Middle frontal gyrus (tissue), 1 donor: ENCODE data around the gene SNX25.

Source experiments
- DNase-seq: peaks from one replicate; pipeline ENCODE4 v3.0.0-alpha.2; 2015; ENCODE audit warnings: low spot score; ENCODE audit errors: extremely low spot score

SNX25 gene

DNA sequence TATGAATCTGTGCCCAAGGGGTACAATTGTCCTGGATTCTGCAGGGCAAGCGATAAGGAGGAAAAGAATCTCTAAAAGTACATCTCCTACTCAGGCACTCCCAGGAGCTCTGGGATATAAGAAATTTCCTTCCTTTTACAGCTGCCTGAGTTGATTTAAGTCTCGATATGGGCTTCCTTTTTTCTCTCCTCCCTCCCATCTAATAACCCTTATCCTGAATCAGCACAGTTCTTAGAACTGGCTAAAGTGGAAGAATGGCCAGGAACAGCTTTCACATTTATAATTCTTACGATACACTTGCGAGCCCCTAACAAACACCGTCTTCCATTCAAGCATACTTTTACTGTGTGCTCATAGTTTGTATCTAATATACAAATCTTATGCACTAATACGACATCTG lies 165.2 kb downstream of the SNX25 start:
- DNase-seq = no peak

DNA sequence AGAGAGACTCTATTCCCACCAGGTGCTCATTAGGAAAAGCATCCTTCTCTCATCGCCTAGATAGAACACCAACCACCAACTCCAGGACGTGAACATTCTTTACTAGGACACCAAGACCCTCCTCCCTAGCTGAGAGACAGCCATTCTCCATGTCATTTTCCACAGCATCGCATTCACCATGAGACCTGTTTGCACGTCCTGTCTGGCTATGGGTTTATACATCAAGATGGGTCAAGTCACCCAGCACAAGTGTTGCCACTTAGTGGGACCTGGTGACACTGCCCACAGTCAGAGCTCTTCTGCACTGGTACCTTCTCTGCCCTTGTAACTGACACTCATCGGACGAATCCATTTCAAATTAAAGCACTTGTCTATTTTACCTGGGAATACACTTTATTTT lies 168.9 kb downstream of the SNX25 start:
- DNase-seq = no peak

DNA sequence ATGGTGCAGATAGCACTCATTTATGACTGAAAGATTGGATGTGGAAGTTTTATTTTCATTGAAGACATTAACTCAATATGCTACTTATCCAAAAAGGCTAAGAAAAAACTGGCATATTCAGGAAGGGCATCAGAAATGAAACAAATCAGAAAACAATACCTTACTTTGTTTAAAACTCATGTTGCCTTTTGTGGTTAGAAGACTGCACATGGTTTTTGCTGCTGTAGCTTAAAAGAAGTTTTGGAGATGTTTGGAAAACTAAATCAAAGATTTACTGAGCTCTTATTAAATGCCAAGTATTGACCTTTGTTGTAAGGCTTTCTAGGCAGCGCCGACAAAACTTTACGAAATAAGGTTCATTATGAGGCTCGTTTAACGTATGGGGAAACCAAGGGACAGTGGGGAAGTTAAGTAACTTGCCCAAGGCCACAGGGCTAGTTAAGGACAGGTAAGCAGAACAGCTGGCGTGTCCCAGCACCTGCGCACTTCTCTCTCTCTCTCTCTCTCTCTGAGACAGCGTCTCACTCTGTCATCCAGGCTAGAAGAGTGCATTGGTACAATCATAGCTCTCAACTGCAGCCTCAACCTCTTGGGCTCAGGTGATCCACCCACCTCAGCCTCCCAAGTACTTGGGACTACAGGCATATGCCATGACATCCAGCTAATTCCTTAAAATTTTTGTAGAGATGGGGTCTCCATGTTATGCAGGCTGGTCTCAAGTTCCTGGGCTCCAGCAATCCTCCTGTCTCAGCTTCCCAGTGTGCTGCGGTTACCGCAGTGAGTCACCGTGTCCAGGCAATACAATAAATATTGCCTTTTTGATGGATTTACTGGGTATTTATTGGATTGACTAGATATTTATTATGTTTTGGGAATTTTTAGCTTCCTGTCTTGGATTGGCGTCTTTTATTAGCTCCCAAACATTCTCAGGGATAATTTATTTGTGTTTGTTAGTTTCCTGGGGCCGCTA lies 170.2 kb downstream of the SNX25 start:
- DNase-seq = no peak

DNA sequence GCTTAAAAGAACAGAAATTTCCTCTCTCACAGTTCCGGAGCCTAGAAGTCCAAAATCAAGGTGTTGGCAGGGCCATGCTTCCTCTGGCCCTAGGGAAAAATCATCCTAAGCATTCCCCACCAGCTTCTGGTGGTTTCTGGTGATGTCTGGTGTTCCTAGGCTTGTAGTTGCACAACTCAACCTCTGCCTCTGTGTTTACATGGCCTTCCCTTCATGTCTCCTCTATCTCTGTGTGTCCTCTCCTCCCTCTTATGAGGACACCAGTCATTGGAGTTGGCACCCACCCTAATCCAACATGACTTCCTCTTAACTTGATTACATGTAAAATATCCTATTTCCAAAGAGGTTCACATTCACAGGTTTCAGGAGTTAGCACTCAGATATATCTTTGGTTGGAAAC lies 170.9 kb downstream of the SNX25 start:
- DNase-seq = no peak

DNA sequence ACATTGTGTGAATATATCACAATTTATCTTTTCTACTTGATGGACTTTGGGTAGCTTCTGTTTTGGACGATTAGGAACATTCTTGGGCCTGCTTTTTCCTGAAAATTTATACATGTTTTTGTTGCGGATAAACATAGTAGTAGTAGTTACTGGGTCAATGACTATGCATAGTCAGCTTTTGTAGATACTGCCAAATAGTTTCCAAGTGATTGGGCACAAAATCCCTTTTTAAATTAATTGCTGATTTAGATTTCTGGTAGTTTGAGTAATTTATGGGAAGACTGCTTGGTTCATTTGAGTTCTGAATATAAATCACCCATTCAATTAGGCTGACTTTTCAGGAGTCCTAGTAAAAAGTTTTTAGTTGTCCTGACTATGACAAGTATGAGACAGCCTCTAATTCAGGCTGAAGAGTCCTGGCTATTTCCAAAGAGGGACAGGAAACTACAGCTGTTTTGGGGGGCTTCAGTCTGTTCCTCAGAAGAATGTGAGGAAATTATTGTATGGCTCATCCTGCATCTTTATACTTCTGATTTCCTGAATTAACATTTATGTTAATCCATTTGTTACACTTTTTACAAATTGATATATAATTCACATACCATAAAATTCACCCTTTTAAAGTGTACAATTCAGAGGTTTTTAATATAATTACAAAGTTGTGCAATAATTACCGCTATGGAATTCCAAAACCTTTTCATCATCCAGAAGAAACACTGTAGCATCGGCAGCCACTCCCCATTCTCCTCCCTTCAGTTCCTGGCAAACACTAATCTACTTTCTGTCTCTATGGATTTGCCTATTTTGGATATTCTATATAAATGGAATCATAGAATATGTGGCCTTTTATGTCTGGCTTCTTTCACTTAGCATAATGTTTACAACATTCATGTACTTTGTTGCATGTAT lies 172.1 kb downstream of the SNX25 start:
- no peak for DNase-seq

DNA sequence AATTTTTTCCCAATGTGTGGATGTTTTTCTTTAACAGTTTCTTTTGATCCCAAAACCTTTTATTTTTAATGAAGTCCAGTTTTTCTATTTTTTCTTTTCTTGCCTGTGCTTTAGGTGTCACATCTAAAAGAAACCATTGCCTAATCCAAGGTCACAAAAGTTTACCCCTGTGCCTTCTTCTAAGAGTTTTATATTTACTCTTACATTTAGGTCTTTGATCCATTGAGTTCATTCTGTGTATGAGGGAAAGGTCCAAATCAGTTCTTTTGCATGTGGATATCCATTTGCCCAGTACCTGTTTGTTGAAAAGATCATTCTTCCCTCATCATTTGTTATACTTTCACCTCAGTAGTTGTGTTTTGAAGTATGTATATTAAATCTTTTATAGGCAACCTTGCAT lies 173.4 kb downstream of the SNX25 start:
- no peak for DNase-seq

DNA sequence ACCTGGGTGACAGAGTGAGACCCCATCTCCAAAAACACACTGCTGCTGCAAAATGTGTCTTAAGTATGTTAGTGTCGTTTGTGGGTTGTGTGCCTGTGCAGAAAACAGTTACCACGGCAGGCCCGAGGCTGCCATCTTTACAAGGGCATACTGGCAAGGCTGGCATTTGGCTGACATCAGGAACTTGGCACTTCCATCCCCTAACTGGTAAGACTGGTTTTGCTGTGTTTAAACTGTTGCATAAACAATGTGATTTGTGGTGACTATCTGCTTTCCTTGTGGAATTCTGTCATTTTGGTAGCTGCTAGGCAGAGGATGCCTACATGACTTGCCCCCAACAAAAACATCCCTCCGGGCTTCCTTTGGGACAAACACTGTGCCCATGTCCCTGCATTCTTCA lies 174.1 kb downstream of the SNX25 start:
- no peak for DNase-seq

DNA sequence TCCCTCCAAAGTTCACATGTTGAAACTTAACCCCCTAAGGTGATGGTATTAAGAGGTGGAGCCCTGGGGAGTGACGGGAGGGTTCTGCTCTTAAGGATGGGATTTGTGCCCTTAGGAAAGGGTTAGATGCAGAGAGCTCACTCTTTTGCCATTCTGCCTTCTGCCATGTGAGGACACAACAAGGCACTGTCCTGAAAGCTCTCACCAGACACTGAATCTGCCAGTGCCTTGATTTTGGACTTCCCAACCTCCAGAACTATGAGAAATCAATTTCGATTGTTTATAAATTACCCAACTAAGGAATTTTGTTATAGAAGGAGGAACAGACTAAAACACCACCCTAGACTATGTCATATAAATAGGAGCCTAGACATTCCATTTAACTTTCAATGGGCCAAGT lies 174.7 kb downstream of the SNX25 start:
- no peak for DNase-seq

DNA sequence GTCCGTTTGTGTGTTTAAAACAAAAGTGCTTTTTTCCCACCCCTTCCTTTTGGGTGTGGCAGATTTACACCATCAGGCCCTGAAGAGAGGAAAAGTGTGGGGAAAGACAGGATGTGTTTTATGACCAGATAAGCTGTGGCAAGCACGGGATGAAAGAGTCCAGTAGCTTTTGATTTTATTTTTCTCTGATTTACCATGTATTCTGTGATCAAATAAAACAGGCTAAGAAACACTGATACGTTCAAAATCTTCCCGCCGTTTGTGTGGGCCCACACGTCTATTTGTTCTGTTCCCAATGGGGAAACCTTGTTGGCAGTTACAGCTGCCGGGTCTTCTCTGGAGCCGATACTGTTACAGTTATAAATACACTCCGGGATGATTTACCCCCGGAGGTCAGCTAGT lies 175.5 kb downstream of the SNX25 start:
- no peak for DNase-seq

DNA sequence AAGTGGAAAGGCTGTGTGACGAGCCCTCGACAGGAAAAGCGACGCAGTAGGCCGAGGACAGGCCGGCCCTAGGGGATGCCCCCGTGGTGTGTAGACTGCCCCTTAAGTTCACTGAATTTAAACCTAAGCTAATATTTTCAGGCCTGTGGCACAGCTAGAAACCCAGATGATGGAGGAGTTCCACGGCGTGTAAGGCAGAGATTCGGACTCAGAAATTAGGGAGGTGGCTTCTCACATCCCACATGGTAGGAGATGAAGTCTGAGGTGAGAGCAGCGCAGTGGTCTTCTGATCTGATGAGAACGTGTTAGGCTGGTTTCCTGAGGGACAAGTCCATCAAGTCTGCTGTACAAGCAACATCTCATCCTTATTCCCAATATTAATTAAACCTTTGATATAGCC lies 178.6 kb downstream of the SNX25 start:
- DNase-seq = no peak

DNA sequence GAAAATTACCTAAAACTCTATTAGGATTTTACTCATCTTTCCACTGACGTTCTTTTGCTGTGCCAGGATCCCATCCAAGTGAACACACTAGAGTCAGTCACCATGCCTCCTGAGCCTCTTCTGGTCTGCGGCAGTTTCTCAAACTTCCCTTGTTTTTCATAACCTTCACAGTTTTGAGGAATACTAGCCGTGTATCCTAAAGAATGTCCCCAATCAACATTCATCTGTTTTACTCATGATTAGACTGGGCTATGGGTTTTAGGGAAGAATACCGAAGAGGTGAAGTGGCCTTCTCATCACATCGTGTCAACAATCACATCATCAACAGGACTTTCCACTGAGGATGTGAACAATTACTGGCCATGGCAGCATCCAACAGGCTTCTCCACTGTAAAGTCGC lies 181.5 kb downstream of the SNX25 start:
- DNase-seq = no peak

DNA sequence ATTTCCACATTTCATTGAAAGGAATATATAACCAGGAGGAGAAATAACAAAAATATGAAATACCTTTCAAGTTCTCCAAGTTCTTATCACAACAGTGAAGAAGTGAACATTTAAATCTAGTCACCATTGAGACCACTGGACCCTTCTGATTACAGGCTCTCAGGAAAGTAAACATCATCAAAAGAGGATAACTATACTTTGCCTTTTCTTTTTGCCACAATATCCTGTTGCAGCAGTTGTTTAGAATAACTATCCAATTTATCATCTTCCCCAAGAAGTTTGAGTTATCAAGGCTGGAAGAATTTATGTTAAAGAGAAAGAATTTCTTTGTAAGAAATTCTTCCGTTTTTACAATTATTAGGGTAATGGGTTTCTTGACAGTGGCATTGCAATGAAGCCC lies 182.8 kb downstream of the SNX25 start:
- no peak for DNase-seq

DNA sequence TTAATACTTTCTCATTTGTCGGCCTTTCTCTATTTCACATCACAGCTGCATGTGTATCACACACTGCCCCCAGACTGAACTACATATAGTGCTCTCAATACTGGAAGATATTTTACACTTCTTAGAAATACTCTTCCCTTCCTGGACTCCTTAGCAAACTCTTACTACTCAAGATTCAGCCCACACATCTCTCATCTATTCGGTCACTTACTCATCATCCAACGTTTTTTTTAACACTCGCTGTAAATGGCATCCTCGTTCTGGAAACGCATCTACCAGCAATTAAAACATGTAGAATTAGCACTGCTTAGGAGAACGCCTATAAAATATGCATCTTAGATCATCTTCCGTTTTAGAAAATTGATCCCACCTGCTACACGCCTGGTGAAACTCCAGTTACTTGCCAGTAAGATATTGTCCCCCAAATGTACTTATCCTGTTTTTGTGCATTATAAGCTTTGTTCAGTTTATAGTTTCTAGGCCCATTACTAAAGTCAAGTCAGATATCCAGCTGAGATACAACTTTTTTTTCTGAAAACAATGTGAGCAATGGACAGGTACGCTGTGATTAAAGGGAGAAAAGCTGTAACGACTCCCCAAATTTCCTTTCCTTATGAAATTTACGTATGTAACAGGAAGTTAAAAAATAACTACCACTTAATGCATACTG lies 185.3 kb downstream of the SNX25 start:
- DNase-seq = no peak

DNA sequence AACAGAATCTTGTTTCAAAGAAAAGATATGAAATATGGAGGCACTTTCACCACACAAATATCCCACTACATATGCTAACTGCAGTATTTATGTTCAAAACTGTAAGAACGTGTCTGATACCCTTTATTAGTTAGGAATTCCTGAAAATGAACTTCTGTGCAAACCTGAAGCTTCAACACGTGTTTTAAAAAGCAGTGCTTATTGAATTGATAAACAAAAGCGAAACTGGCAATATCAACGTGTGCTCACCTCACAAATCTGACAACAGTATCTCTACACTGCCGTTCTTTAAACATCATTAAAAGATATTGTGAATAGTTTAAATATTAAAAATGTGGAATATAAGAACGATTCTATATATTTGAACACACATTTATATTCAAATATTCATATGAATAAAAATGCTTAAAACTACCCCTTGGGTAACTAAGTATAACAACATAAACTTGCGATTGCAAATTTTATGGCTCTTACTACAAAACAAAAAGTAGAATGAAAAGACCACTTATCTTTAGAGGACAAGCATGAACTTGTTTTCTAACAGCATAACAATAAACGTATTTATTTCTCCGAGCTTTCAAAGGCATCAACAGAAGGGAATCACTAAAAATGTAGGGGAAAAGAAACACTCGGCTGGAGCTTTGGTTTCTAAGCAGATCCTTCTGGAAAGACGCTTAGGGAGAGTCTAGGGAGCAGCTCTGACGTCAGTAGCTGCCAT lies 186.0 kb downstream of the SNX25 start, which contains the start of gene LRP2BP:
LRP2BP (minus strand) TSS at position 687 of the 718 bp plus-strand sequence. CDS start 17,738 bp downstream, outside the sequence.
- peak; percentile 87 for DNase-seq

DNA sequence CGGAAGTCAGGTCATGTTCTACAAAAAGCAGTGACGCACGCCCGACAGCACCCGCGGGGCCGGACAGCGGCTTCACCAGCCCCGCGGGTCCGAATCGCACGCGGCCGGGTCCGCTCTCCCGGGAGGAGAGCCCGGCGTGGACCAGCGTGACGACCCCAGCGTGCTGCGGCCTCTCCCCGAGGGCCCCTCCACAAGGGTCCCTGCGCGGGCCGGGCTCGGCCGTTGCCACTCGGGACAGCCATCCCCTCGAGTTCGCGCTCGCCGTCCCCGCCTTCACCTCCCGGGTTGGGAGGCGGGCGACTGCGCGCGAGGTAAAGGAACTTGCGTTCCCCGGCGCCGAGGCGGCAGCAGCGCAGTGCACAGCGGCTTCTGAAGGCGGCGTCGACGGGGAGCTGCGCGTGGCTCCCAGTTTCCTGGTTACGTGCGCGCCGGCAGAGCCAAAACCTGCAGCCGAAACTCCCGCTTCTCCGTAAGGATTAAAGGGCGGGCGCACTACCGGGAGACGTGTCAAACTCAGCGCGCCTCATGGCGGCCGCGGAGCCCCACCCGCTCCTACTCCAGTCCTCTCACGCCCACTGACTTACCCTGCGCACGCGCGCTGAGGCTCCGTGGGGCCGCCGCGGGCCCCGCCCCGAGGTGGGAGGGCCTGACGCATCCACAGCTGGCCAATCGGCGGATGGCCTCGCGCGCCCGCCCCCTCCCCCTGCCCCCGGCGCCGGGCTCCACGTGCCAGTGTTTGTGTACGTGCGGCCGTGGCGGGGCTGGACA lies 186.7 kb downstream of the SNX25 start:
- DNase-seq = peak; percentile 97

DNA sequence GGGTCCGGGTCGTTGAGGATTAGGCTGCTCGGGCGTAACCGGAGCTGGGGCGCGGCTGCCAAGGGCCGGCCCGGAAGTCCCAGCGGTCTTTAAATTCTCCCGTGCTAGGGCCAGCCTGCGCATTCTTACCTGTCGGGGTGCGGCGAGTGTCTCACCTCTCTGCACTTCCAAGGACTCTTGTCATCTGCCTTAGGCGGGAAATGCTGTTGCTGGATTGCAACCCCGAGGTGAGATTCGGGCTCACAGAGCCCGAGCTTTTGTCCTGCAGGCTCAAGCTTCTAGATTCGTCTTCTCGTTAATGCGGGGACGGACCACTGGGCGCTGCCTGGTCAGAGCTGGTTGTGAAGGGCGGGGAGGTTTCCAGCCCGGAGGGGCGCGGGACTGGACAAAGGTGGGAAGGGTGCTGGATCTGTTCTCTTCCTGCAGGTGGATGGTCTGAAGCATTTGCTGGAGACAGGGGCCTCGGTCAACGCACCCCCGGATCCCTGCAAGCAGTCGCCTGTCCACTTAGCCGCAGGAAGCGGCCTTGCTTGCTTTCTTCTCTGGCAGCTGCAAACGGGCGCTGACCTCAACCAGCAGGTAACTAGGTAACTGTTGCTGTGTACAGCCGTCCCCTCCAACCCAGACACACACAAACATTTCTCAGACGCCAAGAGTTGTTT lies 187.5 kb downstream of the SNX25 start, which contains the start of gene ANKRD37:
ANKRD37 (plus strand) TSS at position 118 of the 662 bp plus-strand sequence; CDS start at position 201, 83 bp downstream.
- DNase-seq = no peak

DNA sequence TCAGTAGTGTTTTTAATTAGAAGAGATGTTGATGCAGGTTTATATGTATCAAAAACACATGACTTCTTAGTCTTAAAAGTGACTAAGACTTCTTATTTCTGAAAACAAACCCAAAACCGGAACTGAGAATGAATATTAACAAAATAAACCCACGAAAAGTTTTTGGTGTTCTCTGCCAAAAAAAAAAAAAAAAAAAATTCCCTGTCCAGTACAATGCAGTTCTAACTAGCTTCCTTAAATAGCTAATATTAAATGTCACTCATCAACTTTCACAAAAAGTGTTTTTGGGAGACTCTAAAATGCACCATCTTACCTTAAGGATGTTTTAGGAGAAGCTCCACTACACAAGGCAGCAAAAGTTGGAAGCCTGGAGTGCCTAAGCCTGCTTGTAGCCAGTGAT lies 189.2 kb downstream of the SNX25 start:
- DNase-seq = no peak

DNA sequence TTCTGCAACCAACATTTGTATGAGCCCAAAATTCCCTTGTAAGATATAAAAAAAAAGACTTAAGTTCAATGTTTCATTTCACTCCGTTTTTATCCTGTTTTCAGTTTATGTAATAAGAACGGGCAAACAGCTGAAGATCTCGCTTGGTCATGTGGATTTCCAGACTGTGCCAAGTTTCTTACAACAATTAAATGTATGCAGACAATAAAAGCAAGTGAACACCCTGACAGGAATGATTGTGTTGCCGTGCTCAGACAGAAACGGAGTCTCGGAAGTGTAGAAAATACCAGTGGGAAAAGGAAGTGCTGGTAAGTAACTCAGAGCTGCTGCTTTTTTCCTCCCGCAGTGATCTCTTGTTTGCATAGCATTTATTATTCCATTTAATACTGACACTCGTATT lies 190.1 kb downstream of the SNX25 start:
- no peak for DNase-seq

DNA sequence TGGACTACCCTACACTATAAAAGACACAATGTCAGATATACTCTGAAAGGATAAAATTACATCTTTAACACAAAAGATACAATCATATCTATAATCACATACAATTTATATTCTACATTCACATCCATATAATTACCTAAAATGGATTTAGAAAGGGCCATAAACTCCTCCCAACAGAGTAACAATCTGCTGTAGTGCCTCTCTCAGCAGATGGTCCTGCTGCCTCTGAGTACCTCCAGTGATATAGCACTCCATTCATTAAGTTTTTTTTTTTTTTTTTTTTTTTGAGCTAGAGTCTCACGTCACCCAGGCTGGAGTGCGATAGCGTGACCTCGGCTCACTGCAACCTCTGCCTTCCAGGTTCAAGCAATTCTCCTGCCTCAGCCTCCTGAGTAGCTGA lies 194.6 kb downstream of the SNX25 start:
- no peak for DNase-seq
